GM18508 (cell line): ENCODE measurements around the gene ATP5F1A.
"Not testable (repeated sequence)": the region's sequence is repeated elsewhere in the genome, so short reads cannot be mapped to it uniquely, and the experiment has no call there.

ENCODE experiments used
- ATAC-seq: cut with Tn5 transposase; IDR thresholded peaks from one replicate; pipeline ENCODE4 v1.9.1; 2021; ENCODE audit warnings: moderate number of reproducible peaks; ENCODE audit not compliant: insufficient read depth, unreplicated experiment

ATP5F1A gene

GRCh38 chr18:46097801-46098615 is at the start of gene ATP5F1A:
Gene ATP5F1A, minus strand, starts transcription at chr18:46098296. Its CDS starts 65 bp downstream, at chr18:46098231.
- peak; percentile 55 for ATAC-seq

DNA sequence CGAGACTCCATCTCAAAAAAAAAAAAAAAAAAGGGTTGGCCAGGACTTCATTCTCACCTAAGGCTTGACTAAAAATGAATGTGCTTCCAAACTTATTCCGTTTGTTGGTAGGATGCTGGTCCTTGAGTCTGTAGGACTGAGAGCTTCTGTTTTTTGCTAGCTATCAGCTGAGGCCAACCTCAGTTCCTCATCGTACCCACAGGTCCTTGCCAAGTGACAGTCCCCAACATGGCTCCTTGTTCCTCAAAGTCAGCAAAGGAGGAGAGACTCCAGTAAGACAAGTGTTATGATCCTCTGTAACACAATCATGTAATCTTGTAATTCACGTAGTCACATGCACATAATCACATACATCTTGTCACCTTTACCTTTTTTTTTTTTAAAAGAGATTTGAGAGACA is 43.1 kb upstream of the ATP5F1A start:
- no peak for ATAC-seq

GRCh38 chr18:46140173-46140572 is 42.1 kb upstream of the ATP5F1A start:
- ATAC-seq, result no peak

GRCh38 chr18:46134920-46135675 is 37.0 kb upstream of the ATP5F1A start:
- no peak for ATAC-seq

- no peak for ATAC-seq
These were observed 35.4 kb upstream of the ATP5F1A start for GRCh38 chr18:46133534-46133933.

DNA sequence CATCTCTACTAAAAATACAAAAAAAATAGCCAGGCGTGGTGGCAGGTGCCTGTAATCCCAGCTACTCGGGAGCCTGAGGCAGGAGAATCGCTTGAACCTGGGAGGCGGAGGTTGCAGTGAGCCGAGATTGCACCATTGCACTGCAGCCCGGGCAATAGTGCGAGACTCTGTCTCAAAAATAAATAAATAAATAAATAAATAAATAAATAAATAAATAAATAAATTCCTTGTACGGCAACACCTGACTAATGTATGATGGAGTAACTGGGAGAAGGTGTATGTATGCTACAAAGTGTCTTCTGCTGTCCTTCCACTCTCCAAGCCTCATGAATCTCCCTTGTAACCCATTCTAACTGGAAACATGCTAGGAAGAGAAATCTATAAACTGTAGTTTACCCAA is 32.5 kb upstream of the ATP5F1A start:
- ATAC-seq, result not testable (repeated sequence)

DNA sequence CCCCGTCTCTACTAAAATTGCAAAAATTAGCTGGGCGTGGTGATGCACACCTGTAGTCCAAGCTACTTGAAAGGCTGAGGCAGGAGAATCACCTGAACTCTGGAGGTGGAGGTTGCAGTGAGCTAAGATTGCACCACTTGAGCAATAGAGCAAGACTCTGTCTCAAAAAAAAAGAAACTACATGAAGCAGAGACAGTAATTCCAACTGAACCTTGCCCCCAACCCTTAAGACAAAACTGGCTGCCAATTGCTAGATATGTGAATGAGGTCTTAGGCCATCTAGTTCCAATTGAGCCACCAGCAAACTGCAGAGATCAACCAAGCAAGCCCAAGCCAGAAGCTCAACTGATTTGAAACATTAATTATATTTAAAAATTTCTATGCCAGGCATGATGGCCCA is 32.0 kb upstream of the ATP5F1A start:
- ATAC-seq, result no peak

GRCh38 chr18:46126625-46127024 is 28.5 kb upstream of the ATP5F1A start:
- not testable (repeated sequence) for ATAC-seq

DNA sequence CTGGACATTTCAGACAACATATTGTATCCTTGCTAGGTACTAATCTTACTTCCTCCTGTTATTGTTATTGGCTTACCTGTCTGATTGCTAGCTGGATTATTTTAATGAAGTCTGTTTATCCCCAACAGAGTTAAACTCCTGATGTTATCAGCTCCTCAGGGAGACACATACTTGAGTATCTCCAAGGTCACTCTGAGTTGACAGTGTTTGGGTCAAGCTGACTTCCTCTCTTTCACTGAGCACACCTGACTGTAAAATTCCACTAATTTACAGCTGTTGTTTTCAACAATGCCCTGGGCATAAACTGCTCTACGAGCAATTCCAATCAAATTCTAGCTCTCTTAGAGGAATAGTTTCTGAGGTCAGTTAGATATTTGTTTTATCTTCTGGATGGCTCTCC is 15.7 kb upstream of the ATP5F1A start:
- no peak for ATAC-seq

- no peak for ATAC-seq
These were observed 12.3 kb upstream of the ATP5F1A start for GRCh38 chr18:46110406-46110805.

DNA sequence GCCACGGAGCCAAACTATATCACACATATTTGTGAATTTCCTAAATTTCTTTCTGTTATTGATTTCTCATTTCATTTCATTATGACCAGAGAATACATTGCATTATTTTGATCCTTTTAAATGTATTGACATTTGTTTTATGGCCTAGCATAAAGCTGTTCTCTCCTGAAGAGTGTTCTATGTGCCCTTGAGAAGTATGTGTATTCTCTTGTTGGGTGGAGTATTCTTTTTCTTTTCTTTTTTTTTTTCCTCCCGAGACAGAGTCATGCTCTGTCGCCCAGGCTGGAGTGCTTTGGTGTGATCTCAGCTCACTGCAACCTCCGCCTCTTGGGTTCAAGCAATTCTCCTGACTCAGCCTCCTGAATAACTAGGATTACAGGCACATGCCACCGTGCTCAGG is 11.3 kb upstream of the ATP5F1A start:
- ATAC-seq, result no peak

DNA sequence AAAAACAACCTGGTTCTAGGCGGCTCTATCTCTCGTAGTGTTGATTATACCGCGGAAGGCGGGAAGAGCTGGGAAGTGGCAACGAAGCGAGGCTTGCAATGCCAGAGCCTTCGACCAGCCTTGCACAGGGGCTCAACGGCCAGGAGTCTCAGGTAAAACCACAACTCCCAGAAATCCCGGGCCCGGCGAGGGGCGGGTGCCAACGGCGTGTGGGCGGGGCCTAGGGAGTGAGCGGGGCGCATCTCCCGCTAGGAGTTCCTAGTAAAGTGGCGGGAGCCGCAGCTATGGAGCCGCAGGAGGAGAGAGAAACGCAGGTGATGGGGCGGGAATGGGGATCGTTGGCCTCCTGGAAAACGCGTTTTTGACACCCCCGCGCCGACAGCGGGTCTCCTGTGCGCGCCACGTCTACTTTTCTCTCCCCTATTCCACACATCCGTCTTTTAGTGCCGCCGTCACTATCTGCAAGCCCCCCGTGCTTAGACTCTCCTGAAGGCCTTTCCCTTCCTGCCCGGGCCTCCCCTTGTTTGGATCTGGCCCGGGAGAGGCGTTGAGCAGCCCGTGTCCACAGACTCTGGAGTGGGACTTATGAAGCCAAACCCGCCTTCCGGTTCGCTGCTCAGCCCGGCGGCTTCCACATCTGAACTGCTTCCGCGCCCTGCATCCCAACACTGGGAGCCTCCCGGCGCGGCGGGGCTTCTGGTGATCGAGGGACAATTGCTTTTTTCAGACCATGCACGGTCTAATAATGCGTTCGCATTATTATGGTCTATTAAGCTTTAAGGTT is 6.2 kb upstream of the ATP5F1A start, which contains the start of gene HAUS1:
TSS of gene HAUS1 (plus strand) at position 258 of the 784 bp plus-strand sequence. CDS start at position 285, 27 bp downstream.
- peak; percentile 57 for ATAC-seq

DNA sequence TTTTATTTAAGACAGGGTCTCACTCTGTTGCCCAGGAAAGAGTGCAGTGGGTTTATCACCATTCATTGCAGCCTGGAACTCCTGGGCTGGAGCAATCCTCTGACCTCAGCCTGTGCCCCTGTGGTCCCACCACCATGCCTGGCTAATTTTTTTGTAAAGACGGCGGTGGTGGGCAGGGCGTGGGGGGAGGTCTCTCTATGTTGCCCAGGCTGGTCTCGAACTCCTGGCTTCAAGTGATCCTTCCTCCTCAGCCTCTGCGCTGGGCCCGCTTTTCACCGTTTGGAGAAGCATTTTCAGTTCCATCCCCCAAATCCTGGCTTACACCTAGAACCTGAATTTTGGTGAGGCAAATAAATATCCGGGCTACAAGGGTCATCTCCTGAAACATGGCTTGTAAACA is 1.4 kb upstream of the ATP5F1A start:
- no peak for ATAC-seq

GRCh38 chr18:46098616-46098933 is 479 bp upstream of the ATP5F1A start:
- ATAC-seq, result no peak

DNA sequence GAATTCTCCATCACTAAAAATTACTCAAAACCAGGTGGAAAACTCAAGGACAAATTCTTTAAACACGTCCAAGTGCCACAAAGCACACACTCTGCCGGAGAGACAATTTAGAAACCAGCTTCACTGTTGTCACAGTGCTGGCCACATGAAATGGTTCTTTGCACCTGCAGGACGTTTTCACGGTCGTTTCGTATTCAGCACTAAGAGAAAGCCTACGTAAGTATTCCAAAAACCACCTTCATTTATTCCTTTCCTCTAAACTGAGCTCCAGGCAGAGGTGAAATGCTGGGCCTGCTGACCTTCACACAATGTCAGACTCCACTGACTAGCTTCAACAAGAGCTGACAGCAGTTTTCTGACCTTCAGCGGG is 680 bp downstream of the ATP5F1A start:
- ATAC-seq, result peak; percentile 18

GRCh38 chr18:46096651-46097300 is 1.3 kb downstream of the ATP5F1A start:
- no peak for ATAC-seq

DNA sequence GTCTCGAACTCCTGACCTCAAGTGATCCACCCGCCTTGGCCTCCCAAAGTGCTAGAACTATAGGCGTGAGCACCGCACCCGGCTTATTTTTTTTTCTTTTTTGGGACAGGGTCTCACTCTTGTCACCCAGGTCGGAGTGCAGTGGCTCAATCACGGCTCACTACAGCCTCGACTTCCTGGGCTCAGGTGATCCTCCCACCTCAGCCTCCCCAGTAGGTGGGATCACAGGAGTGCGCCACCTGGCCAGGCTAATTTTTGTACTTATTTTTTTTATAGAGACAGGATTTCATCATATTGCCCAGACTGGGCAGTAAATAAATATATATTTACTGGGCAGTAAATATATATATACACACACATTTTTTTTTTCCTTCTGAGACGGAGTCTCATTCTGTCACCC is 2.6 kb downstream of the ATP5F1A start:
- ATAC-seq, result no peak

DNA sequence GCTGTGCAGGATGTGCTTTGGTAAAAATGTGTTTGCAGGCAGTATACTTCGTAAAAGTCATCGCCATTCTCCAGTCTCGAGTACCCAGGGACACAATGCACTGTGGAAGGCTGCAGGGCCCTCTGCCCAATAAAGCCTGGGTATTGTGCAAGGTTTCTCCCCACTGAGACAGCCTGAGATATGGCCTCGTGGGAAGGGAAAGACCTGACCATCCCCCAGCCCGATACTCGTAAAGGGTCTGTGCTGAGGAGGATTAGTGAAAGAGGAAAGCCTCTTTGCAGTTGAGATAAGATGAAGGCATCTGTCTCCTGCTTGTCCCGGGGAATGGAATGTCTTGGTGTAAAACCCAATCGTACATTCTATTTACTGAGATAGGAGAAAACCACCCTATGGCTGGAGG is 9.6 kb downstream of the ATP5F1A start:
- ATAC-seq, result not testable (repeated sequence)

GRCh38 chr18:46084431-46084830 is 13.7 kb downstream of the ATP5F1A start:
- ATAC-seq, result no peak

GRCh38 chr18:46080156-46080555 is 17.9 kb downstream of the ATP5F1A start:
- no peak for ATAC-seq
